ENCODE data around the gene DNAAF5. TPM values are rescaled to one million over a fixed set of nuclear protein-coding genes. Genes with fewer than 3 reads are reported as not detected.
"Not testable (repeated sequence)": the region's sequence is repeated elsewhere in the genome, so short reads cannot be mapped to it uniquely, and the experiment has no call there.

DNAAF5 gene
- total and polyA plus RNA-seq, 3 donors from 2014 or later: 21.1 to 67.0 (median 52.6) TPM

DNA sequence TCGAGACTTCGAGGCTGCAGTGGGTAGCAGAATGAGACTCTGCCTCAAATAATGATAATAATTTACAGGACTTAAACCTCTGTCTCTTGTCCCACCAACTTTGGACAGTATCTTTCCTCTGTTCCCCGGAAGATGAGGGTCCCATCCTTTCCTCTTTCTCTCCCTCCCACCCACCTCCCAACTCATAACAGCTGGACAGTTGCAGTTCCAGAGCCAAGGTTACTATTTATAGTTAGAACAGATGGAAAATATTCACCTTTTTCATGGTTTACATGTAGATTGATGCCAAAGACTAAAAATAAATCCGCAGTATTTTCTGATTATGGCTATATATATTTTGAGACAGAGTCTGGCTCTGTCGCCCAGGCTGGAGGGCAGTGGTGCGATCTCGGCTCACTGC, 74.2 kb downstream of the DNAAF5 start:
- H3K36me3 ChIP-seq (ENCODE audit: low read depth, missing control alignments): no peaks in the 10 kb centered on the region
- no peak for DNase-seq
- H3K4me3 ChIP-seq: no peak overlapping the region
- no peaks in the 10 kb centered on the region for H3K27me3 ChIP-seq
- intact Hi-C loops (cut with DNase I; ENCODE audit: low total_unique reads): no loop called here
- no peak overlapping the region for H3K27ac ChIP-seq
- TF ChIP-seq CTCF (IDR thresholded peaks at IDR 0.05): no peak
- no peak for TF ChIP-seq POLR2A (IDR thresholded peaks at IDR 0.05)
- H3K4me1 ChIP-seq: peaks cover 3% of the 10 kb centered on the region
- H3K9me3 ChIP-seq: no peaks in the 10 kb centered on the region
- 61 to 77% methylated on average over 7 of the region's 7 CpGs for WGBS, 2 donors

GRCh38 chr7:801351-801750, 74.9 kb downstream of the DNAAF5 start:
- H3K36me3 ChIP-seq (ENCODE audit: low read depth, missing control alignments); intact Hi-C loops (cut with DNase I; ENCODE audit: low total_unique reads); H3K27ac ChIP-seq; H3K9me3 ChIP-seq; DNase-seq; H3K4me1 ChIP-seq; H3K4me3 ChIP-seq; H3K27me3 ChIP-seq: not testable (repeated sequence)
- 76 to 92% methylated on average over 6 of the region's 6 CpGs for whole genome bisulfite sequencing, 2 donors

GRCh38 chr7:801940-802381, 75.5 kb downstream of the DNAAF5 start:
- WGBS, 2 donors: 47 to 68% methylated on average over 17 to 19 of the region's 19 CpGs
- H3K36me3 ChIP-seq (ENCODE audit: low read depth, missing control alignments): no peaks in the 10 kb centered on the region
- peak; percentile 42 for DNase-seq
- no peaks in the 10 kb centered on the region for H3K27me3 ChIP-seq
- H3K27ac ChIP-seq: peak overlapping the region in 1 of 2 donors; percentile 53
- TF ChIP-seq CTCF (IDR thresholded peaks at IDR 0.05) (no peak), POLR2A (IDR thresholded peaks at IDR 0.05) (no peak)
- no peak overlapping the region for H3K4me3 ChIP-seq
- peaks cover 4% of the 10 kb centered on the region for H3K4me1 ChIP-seq
- H3K9me3 ChIP-seq: no peaks in the 10 kb centered on the region
- intact Hi-C loops (cut with DNase I; ENCODE audit: low total_unique reads): no loop called here

DNA sequence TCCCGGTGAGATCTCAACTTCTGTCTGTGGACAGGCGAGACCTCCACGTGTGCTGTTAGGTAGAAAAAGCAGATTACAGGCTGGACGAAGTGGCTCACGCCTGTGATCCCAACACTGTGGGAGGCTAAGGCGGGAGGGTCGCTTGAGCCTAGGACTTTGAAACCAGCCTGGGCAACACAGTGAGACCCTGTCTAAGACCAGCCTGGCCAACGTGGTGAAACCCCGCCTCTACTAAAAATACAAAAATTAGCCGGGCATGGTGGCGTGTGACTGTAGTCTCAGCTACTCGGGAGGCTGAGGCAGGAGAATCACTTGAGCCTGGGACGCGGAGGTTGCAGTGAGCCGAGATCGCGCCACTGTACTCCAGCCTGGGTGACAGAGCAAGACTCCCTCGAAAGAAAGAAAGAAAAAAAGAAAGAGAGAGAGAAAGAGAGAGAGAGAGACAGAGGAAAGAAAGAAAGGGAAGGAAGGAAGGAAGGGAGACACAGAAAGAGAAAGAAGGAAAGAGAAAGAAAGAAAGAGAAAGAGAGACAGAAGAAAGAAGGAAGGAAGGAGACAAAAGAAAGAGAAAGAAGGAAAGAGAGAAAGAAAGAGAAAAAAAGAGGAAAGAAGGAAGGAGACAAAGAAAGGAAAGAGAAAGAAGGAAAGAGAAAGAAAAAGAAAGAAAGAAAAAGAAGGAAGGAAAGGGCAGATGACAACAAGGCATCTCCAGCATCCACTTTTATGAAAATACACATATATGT, 76.2 kb downstream of the DNAAF5 start:
- no peak for DNase-seq
- H3K4me3 ChIP-seq: no peak overlapping the region
- TF ChIP-seq POLR2A (IDR thresholded peaks at IDR 0.05): no peak
- TF ChIP-seq CTCF (IDR thresholded peaks at IDR 0.05): no peak
- H3K27me3 ChIP-seq: no peaks in the 10 kb centered on the region
- peak overlapping the region in 1 of 2 donors; percentile 53 for H3K27ac ChIP-seq
- intact Hi-C loops (cut with DNase I; ENCODE audit: low total_unique reads): no loop called here
- WGBS, 2 donors: 81 to 90% methylated on average over 14 to 18 of the region's 18 CpGs
- no peaks in the 10 kb centered on the region for H3K36me3 ChIP-seq (ENCODE audit: low read depth, missing control alignments)
- peaks cover 4% of the 10 kb centered on the region for H3K4me1 ChIP-seq
- no peaks in the 10 kb centered on the region for H3K9me3 ChIP-seq

GRCh38 chr7:803243-803635, 76.7 kb downstream of the DNAAF5 start:
- intact Hi-C loops (cut with DNase I; ENCODE audit: low total_unique reads): no loop called here
- no peak for TF ChIP-seq CTCF (IDR thresholded peaks at IDR 0.05)
- no peaks in the 10 kb centered on the region for H3K36me3 ChIP-seq (ENCODE audit: low read depth, missing control alignments)
- DNase-seq: no peak
- 50 to 54% methylated on average over 10 of the region's 10 CpGs for WGBS, 2 donors
- no peak overlapping the region for H3K4me3 ChIP-seq
- H3K27ac ChIP-seq: peak overlapping the region in 1 of 2 donors; percentile 53
- H3K4me1 ChIP-seq: peaks cover 4% of the 10 kb centered on the region
- no peaks in the 10 kb centered on the region for H3K9me3 ChIP-seq
- no peaks in the 10 kb centered on the region for H3K27me3 ChIP-seq

GRCh38 chr7:803796-804195, 77.3 kb downstream of the DNAAF5 start:
- H3K4me3 ChIP-seq; H3K9me3 ChIP-seq; H3K27me3 ChIP-seq; H3K4me1 ChIP-seq; H3K27ac ChIP-seq; intact Hi-C loops (cut with DNase I; ENCODE audit: low total_unique reads); DNase-seq; H3K36me3 ChIP-seq (ENCODE audit: low read depth, missing control alignments): not testable (repeated sequence)
- WGBS, 2 donors: 79 to 99% methylated on average over 4 of the region's 4 CpGs
